GM12872 (cell line): ENCODE results near the gene GSE1.

Source experiments
- CTCF ChIP-seq: IDR thresholded peaks from 3 replicates; pipeline ENCODE4 v1.5.1; 2011; ENCODE audit warnings: low read depth, mild to moderate bottlenecking, low read length, moderate library complexity; ENCODE audit not compliant: insufficient read depth

The GSE1 gene

GRCh38 chr16:85629853-85630252 lies 16.7 kb downstream of the GSE1 start:
- no peak for TF ChIP-seq CTCF

GRCh38 chr16:85631230-85631629 lies 18.1 kb downstream of the GSE1 start:
- no peak for TF ChIP-seq CTCF

GRCh38 chr16:85631802-85632393 lies 18.8 kb downstream of the GSE1 start:
- TF ChIP-seq CTCF, result no peak

- TF ChIP-seq CTCF, result no peak
These were observed 19.8 kb downstream of the GSE1 start for GRCh38 chr16:85632709-85633437.

- TF ChIP-seq CTCF, result no peak
These were observed 20.3 kb downstream of the GSE1 start for GRCh38 chr16:85633438-85633743.

- TF ChIP-seq CTCF, result no peak
These were observed 20.8 kb downstream of the GSE1 start for GRCh38 chr16:85633888-85634287.

GRCh38 chr16:85634747-85635544 lies 21.8 kb downstream of the GSE1 start:
- no peak for TF ChIP-seq CTCF
